Fibroblast of the aortic adventitia (primary cell): Measurements from ENCODE around the gene CEMIP. TPM values are rescaled to one million over a fixed set of nuclear protein-coding genes. Genes with fewer than 3 reads are reported as not detected.

Experiments used
- DNase-seq: peaks from one replicate; pipeline ENCODE4 v3.0.0-alpha.2; 2010; ENCODE audit warnings: low read depth
- H3K4me3 ChIP-seq: 2 replicates; pipeline ENCODE4 v1.5.1; 2011; ENCODE audit warnings: low read depth, mild to moderate bottlenecking, control low read depth, low read length, moderate library complexity
- CTCF ChIP-seq: IDR thresholded peaks from 2 replicates; pipeline ENCODE4 v1.5.1; 2011; ENCODE audit warnings: mild to moderate bottlenecking, low read length, control low read depth, inconsistent platforms; ENCODE audit not compliant: insufficient read depth
- total RNA-seq: library from RNA; depleted of rRNA; stranded (reverse); fragments of >200 nt; gene quantifications from 2 replicates; pipeline ENCODE4 v1.2.3, GENCODE V29; 2012; ENCODE audit warnings: low replicate concordance

Gene CEMIP
- total RNA-seq, 1 donor, result 225 TPM

GRCh38 chr15:80979538-80980200 lies 200.5 kb downstream of the CEMIP start:
- no peak overlapping the region for H3K4me3 ChIP-seq
- TF ChIP-seq CTCF, result no peak
- DNase-seq, result no peak

GRCh38 chr15:80982205-80982604 lies 203.0 kb downstream of the CEMIP start:
- no peak overlapping the region for H3K4me3 ChIP-seq
- DNase-seq, result no peak
- no peak for TF ChIP-seq CTCF

GRCh38 chr15:80982839-80983238 lies 203.7 kb downstream of the CEMIP start:
- H3K4me3 ChIP-seq, result no peak overlapping the region
- no peak for DNase-seq
- TF ChIP-seq CTCF, result no peak

- H3K4me3 ChIP-seq, result no peak overlapping the region
- TF ChIP-seq CTCF, result no peak
- DNase-seq, result peak; percentile 57
These were observed 205.7 kb downstream of the CEMIP start for GRCh38 chr15:80984856-80985255.

- no peak for TF ChIP-seq CTCF
- DNase-seq, result no peak
These were observed 206.8 kb downstream of the CEMIP start for GRCh38 chr15:80985981-80986380.

GRCh38 chr15:80986487-80986886 lies 207.3 kb downstream of the CEMIP start:
- DNase-seq, result no peak
- TF ChIP-seq CTCF, result no peak
- H3K4me3 ChIP-seq, result no peak overlapping the region

More at GRCh38 chr15:80985981-80986380, 206.8 kb downstream of the CEMIP start:
- H3K4me3 ChIP-seq, result no peak overlapping the region
